ENCODE measurements around the gene GRM7.

The GRM7 gene

DNA sequence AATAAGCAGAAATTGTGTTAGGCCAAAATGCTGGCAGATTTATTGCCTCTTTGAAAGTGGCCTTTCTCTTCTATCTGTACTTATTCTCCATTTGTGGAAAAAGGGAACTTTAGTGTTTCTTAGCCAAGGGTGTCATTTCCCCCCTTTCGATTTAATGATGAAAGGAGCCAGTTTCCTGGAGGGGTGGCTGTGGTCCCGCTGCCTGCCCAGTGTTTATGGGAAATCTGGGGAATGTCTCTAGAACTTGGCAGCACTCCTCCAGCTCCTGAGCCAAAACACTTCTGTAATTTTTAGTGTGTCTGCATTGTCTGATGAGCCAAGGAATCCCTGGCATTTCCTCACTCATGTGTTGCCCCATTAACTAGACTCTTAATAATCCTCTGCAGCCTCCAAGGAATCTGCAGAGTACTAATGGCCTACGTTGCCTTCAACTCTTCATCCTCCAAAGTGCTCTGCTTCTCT is 448.8 kb downstream of the GRM7 start:
- TF ChIP-seq, protein P1, sequence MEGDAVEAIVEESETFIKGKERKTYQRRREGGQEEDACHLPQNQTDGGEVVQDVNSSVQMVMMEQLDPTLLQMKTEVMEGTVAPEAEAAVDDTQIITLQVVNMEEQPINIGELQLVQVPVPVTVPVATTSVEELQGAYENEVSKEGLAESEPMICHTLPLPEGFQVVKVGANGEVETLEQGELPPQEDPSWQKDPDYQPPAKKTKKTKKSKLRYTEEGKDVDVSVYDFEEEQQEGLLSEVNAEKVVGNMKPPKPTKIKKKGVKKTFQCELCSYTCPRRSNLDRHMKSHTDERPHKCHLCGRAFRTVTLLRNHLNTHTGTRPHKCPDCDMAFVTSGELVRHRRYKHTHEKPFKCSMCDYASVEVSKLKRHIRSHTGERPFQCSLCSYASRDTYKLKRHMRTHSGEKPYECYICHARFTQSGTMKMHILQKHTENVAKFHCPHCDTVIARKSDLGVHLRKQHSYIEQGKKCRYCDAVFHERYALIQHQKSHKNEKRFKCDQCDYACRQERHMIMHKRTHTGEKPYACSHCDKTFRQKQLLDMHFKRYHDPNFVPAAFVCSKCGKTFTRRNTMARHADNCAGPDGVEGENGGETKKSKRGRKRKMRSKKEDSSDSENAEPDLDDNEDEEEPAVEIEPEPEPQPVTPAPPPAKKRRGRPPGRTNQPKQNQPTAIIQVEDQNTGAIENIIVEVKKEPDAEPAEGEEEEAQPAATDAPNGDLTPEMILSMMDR (IDR thresholded peaks at IDR 0.05; ENCODE audit: low read depth, low read length) = no peak
- no peak overlapping the region for H3K4me3 ChIP-seq (ENCODE audit: low read depth, low read length)

DNA sequence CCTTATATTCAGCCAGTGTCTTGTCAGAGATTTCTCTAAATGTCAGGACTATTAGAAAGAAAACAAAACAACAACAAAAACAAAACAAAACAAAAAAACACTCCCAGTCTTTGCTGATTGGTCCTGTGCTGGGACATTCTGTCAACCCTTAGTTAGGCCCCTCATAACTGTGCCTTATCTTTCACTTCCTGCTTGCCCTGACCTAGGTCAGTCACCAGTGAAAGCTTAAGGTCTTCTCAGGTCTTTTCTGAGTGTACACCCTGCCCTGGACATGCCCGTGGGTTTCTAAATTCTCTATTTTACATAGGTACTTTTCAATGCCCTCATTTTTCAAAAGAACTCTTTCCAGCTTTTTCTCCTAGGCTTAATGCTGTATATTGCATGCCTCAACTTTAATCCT is 454.1 kb downstream of the GRM7 start:
- no peak overlapping the region for H3K4me3 ChIP-seq (ENCODE audit: low read depth, low read length)
- TF ChIP-seq, protein P1 (IDR thresholded peaks at IDR 0.05; ENCODE audit: low read depth, low read length) = no peak

DNA sequence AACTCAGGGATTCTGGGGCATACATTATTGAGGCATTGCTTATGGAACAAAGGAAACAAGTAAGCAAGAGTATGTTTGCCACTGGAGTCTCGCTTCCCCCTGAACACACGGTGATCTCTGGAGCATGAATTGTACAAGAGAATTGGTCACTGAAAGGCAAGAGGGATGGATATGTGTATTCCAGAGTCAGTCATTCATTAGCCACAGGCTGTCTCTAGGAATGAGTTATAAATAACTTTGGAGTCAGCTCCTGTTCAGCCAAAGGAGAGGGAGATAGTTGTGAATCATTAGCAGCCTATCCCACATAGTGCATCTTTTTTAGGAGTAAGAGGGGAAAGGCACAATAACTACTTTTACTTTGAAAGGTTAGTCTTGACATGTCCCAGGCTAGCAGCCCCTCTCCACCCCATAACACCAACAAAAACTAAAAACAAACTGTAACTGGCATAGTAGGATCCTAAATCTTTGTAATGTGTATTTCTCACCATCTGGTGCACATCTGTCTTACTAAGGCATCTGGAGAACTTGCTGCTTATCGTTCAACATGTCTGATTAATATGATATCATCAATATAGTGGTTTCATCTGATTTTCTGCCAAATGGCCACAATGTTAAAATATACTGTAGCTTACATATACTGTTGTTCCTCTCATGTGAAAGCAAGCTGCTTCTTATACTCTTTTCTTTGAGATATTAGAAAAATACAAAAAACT is 462.2 kb downstream of the GRM7 start:
- no peak overlapping the region for H3K4me3 ChIP-seq (ENCODE audit: low read depth, low read length)
- TF ChIP-seq, protein P1 (IDR thresholded peaks at IDR 0.05; ENCODE audit: low read depth, low read length) = no peak

DNA sequence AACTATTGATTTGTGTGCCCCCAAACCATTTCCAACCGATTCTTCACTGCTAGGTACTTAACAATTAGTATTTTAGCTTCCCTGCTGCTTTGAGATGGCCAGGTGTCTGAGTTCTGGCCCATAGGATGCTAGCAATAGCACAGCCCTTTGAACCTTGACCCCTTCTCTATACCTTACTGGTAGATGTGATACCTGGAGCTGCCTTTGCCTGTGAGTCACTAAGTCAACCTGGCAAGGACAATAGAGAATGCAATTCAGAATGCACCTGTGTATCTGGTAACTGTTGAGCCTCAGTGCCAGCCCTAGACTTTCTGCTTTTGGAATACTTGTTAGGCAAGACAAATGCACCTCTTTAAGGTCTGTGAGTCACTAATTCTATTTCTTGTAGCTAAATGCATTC is 467.4 kb downstream of the GRM7 start:
- no peak overlapping the region for H3K4me3 ChIP-seq (ENCODE audit: low read depth, low read length)
- TF ChIP-seq, protein P1 (IDR thresholded peaks at IDR 0.05; ENCODE audit: low read depth, low read length) = no peak

DNA sequence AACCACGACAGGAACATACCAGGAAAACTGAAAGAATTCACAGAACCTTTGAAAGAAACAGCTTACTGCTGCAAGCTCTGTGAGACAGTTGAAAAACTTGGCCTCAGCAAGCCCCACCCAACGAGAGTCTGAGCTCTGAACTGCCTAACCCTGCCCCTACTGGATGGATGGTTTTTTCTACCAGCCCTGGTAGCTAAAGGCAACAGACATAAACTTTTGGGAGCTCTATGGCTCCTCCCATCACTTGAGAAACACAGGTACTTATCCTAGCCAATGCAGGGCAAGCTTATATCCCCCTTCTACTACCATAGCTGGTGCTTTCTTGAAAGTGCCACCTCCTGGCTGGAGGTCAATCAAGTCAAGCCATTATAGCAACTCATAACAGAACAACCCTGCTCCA is 471.8 kb downstream of the GRM7 start:
- TF ChIP-seq, protein P1 (IDR thresholded peaks at IDR 0.05; ENCODE audit: low read depth, low read length) = no peak
- no peak overlapping the region for H3K4me3 ChIP-seq (ENCODE audit: low read depth, low read length)

DNA sequence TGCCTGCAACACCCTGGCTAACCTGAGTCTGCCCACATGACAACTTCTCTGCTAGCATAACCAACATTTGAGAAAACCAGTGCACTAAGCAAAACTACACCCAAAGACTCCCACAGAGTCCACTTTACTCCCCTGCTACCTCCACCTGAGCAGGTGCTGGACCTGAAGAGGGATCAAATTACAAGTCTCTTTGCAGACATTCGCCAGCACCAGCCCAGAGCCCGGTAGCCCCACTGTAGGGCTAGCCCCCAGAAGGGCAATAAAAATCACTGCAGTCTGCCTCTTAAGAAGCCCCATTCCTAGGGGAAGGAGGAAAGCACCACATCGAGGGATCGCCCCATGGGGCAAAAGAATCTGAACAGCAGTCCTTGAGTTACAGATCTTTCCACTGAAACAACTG is 472.2 kb downstream of the GRM7 start:
- TF ChIP-seq, protein P1 (IDR thresholded peaks at IDR 0.05; ENCODE audit: low read depth, low read length) = no peak
- H3K4me3 ChIP-seq (ENCODE audit: low read depth, low read length) = no peak overlapping the region

DNA sequence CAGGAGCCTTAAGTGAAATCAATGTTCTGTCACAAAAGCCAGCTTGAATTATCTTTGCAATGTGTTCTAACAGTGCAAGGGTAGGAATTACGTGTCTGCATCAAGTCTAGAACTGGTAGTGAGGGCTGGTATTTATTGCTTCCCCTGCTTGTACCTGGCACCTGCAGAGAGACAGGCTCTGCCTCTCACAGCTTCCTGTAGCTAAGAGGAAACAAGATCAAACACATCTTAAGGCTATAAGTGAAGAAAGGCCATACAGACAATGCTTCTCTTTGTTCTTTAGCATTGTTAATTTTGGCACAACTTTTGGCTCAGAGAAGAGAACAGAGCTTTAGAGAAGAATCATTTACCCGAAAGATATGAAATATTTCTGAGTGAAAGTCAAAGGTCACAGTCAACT is 479.9 kb downstream of the GRM7 start:
- TF ChIP-seq, protein P1 (IDR thresholded peaks at IDR 0.05; ENCODE audit: low read depth, low read length) = no peak

More for the DNA sequence above, 479.9 kb downstream of the GRM7 start:
- H3K4me3 ChIP-seq (ENCODE audit: low read depth, low read length) = no peak overlapping the region
